PC-3 (cell line): Measurements from ENCODE around the gene CYP26A1. TPM values are rescaled to one million over a fixed set of nuclear protein-coding genes. Genes with fewer than 3 reads are reported as not detected.

Experiments used
- ATAC-seq: fragments of 200-7000 bp; cut with Tn5 transposase; 2 replicates; pipeline ENCODE4 v1.9.1; 2020; ENCODE audit warnings: mild to moderate bottlenecking, moderate library complexity
- BruUV-seq: library from RNA; stranded (reverse); fragments of 400-500 nt; replicated peaks from 2 replicates; lab custom pipeline; 2021; lab: Mats Ljungman, UMichigan
- CTCF ChIA-PET: fragments of 300-600 bp; sonication (Branson Sonifier 250); formaldehyde crosslinking; loops from one replicate; lab custom pipeline; 2022; ENCODE audit warnings: antibody characterized with exemption; lab: Charles Lee
- POLR2A ChIA-PET: fragments of 300-600 bp; sonication (Branson Sonifier 250); formaldehyde crosslinking; loops from one replicate; lab custom pipeline; 2022; ENCODE audit warnings: antibody characterized with exemption; ENCODE audit not compliant: unreplicated experiment; lab: Charles Lee
- DNase-seq: peaks from one replicate; pipeline ENCODE4 v3.0.0-alpha.2; 2015
- H2AFZ ChIP-seq: fragments of 300-600 bp; sonication (generic); 2 replicates; pipeline ENCODE4 v1.6.0; 2016; ENCODE audit warnings: antibody characterized with exemption, low read length
- H3F3A ChIP-seq: fragments of 300-600 bp; sonication (generic); one replicate; pipeline ENCODE4 v1.6.0; 2017; ENCODE audit warnings: antibody characterized with exemption, low read length, control low read depth, mild to moderate bottlenecking; ENCODE audit not compliant: unreplicated experiment
- H3K27ac ChIP-seq: fragments of 300-600 bp; sonication (generic); 2 replicates; pipeline ENCODE4 v1.5.1; 2016; ENCODE audit warnings: mild to moderate bottlenecking, low read length
- H3K27me3 ChIP-seq: fragments of 300-600 bp; sonication (generic); 2 replicates; pipeline ENCODE4 v1.6.1; 2016; ENCODE audit warnings: low read length, mixed read lengths
- H3K36me3 ChIP-seq: fragments of 300-600 bp; sonication (generic); 2 replicates; pipeline ENCODE4 v1.6.1; 2016; ENCODE audit warnings: low read depth, mixed run types, low read length, mixed read lengths
- H3K4me1 ChIP-seq: fragments of 300-600 bp; sonication (generic); 2 replicates; pipeline ENCODE4 v1.5.1; 2016; ENCODE audit warnings: low read length; ENCODE audit not compliant: insufficient read depth
- H3K4me2 ChIP-seq: fragments of 300-600 bp; sonication (generic); 2 replicates; pipeline ENCODE4 v1.6.0; 2016; ENCODE audit warnings: low read length
- H3K4me3 ChIP-seq: fragments of 300-600 bp; sonication (generic); 2 replicates; pipeline ENCODE4 v1.5.1; 2016; ENCODE audit warnings: mild to moderate bottlenecking, low read length, mixed read lengths
- H3K79me2 ChIP-seq: fragments of 300-600 bp; sonication (generic); 2 replicates; pipeline ENCODE4 v1.6.1; 2017; ENCODE audit warnings: low read length, mixed read lengths
- H3K9ac ChIP-seq: fragments of 300-600 bp; sonication (generic); 2 replicates; pipeline ENCODE4 v1.6.0; 2016; ENCODE audit warnings: mild to moderate bottlenecking, low read length
- H3K9me2 ChIP-seq: fragments of 300-600 bp; sonication (generic); replicated peaks from 2 replicates; pipeline ENCODE4 v1.6.1; 2016; ENCODE audit warnings: mixed run types, low read length, mixed read lengths
- H3K9me3 ChIP-seq: fragments of 300-600 bp; sonication (generic); 2 replicates; pipeline ENCODE4 v1.6.1; 2016; ENCODE audit warnings: low read length, mixed read lengths
- H4K20me1 ChIP-seq: fragments of 300-600 bp; sonication (generic); 2 replicates; pipeline ENCODE4 v1.6.1; 2016; ENCODE audit warnings: low read length, mixed read lengths
- EZH2 ChIP-seq: fragments of 300-600 bp; sonication (generic); IDR thresholded peaks from one replicate; pipeline ENCODE4 v1.6.1; 2017; ENCODE audit warnings: antibody characterized with exemption, mild to moderate bottlenecking, low read length; ENCODE audit not compliant: unreplicated experiment
- EZH2phosphoT487 ChIP-seq: fragments of 300-600 bp; sonication (generic); IDR thresholded peaks from 2 replicates; pipeline ENCODE4 v1.6.1; 2018; ENCODE audit warnings: mild to moderate bottlenecking, antibody characterized with exemption, low read length, borderline replicate concordance
- intact Hi-C: fragments of 100-400 bp; cut with micrococcal nuclease; formaldehyde crosslinking; loops from 2 replicates; pipeline ENCODE4 v1.9.0; 2023
- total RNA-seq: library from RNA; depleted of rRNA; stranded (reverse); fragments of >200 nt; gene quantifications from 2 replicates; pipeline ENCODE4 v1.2.3, GENCODE V29; 2014
- TF ChIP-seq, protein P1 (sequence below): fragments of 300-600 bp; sonication (generic); conservative IDR thresholded peaks from 2 replicates; pipeline ENCODE4 v1.5.1; 2017; ENCODE audit warnings: antibody characterized with exemption, low read depth, mild to moderate bottlenecking, low read length

The CYP26A1 gene
- total RNA-seq, 1 experiment from 2014 or later, result 0.26 TPM

DNA sequence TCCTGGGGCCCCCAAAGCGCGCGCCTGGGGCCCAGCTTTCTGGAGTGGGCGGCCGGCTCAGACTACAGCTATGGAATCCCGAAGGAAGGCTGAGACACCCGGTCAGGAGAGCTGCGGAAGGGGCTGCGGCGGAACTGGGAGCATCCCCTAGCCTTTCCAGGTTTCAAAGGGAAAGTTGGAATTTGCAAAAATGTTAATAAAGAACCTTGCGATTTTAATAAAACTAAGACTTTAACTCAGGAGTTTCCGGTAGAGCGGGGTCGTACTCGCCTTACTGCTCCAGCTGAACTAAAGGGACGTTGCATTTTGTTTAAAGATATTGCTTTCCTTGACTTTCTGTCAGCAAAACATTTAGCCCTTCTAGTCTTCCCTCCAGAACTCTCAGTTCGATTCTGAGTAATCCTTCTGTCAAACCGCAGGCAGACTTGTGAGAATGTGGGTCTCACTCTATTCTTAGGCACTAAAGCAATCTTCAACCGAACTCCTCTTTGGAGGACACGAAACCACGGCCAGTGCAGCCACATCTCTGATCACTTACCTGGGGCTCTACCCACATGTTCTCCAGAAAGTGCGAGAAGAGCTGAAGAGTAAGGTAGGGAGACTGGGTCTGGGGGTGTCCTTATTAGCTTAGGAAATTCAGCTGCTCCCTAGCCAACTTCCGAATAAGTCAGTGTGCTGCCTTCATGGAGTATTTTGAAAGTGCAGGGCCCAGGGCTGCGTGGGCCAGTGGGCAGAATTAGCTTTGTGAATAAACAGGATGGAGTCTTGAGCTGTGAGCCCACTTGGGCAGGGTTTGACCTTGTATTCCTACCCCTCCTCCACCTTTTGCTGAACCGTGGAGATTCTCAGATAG is 1.9 kb downstream of the CYP26A1 start:
- H3K27ac ChIP-seq, result no peak overlapping the region
- ChIA-PET CTCF (no interaction called here), POLR2A (no interaction called here)
- BruUV-seq, result no TSS peak
- H3F3A ChIP-seq, result no peaks in the 10 kb centered on the region
- no peaks in the 10 kb centered on the region for H3K79me2 ChIP-seq
- DNase-seq (no peak), ATAC-seq (no peak)
- no peaks in the 10 kb centered on the region for H3K36me3 ChIP-seq
- H3K4me2 ChIP-seq, result no peak overlapping the region
- H3K27me3 ChIP-seq, result peaks cover 16% of the 10 kb centered on the region
- no peaks in the 10 kb centered on the region for H3K9me2 ChIP-seq
- TF ChIP-seq EZH2 (no peak), EZH2phosphoT487 (no peak)
- TF ChIP-seq, protein P1, sequence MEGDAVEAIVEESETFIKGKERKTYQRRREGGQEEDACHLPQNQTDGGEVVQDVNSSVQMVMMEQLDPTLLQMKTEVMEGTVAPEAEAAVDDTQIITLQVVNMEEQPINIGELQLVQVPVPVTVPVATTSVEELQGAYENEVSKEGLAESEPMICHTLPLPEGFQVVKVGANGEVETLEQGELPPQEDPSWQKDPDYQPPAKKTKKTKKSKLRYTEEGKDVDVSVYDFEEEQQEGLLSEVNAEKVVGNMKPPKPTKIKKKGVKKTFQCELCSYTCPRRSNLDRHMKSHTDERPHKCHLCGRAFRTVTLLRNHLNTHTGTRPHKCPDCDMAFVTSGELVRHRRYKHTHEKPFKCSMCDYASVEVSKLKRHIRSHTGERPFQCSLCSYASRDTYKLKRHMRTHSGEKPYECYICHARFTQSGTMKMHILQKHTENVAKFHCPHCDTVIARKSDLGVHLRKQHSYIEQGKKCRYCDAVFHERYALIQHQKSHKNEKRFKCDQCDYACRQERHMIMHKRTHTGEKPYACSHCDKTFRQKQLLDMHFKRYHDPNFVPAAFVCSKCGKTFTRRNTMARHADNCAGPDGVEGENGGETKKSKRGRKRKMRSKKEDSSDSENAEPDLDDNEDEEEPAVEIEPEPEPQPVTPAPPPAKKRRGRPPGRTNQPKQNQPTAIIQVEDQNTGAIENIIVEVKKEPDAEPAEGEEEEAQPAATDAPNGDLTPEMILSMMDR, result no peak
- H4K20me1 ChIP-seq, result no peaks in the 10 kb centered on the region
- H3K4me1 ChIP-seq, result peaks cover 11% of the 10 kb centered on the region; the same call in 1 of the 2 replicates
- intact Hi-C loops, result no loop called here
- H3K4me3 ChIP-seq, result no peak overlapping the region
- no peak overlapping the region for H3K9ac ChIP-seq
- no peak overlapping the region for H2AFZ ChIP-seq
- no peaks in the 10 kb centered on the region for H3K9me3 ChIP-seq

- Histone ChIP-seq H3K9me3 (no peaks in the 10 kb centered on the region), H3K9ac (no peak overlapping the region), H3K4me2 (no peak overlapping the region), H3K9me2 (no peaks in the 10 kb centered on the region), H3K36me3 (no peaks in the 10 kb centered on the region), H4K20me1 (no peaks in the 10 kb centered on the region), H2AFZ (no peak overlapping the region), H3F3A (no peaks in the 10 kb centered on the region), H3K79me2 (no peaks in the 10 kb centered on the region), H3K27ac (no peak overlapping the region), H3K4me3 (no peak overlapping the region), H3K4me1 (peaks cover 11% of the 10 kb centered on the region; the same call in 1 of the 2 replicates), H3K27me3 (peaks cover 16% of the 10 kb centered on the region)
- no TSS peak for BruUV-seq
- TF ChIP-seq EZH2phosphoT487, result no peak
- TF ChIP-seq EZH2, result no peak
- TF ChIP-seq, protein P1, result no peak
- intact Hi-C loops, result no loop called here
- no peak for ATAC-seq
- CTCF ChIA-PET, result no interaction called here
- no peak for DNase-seq
- POLR2A ChIA-PET, result no interaction called here
These were observed 3.2 kb downstream of the CYP26A1 start for GRCh38 chr10:93076871-93077270.

DNA sequence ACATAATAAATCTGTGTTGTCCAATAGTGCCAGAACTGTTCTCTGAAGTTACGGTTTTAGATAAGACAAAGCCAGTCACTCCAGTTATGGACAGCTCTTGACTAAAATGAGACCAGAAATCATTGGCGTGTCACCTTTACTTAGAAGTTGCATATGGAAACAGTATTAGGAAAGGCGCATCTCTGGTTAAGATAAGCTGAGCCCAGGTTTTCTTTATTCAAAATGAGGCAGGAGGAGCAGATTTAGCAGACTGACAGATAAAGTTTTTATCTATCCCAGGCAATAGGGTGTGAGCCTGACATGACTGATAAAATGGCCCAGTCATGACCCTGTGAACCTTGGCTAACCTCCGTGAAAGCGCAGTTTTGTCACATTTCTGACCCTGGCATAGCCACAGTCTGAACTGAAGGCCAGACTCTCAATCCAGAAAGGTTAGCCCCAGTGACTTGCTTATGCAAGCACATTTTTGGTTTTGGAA is 4.2 kb downstream of the CYP26A1 start:
- Histone ChIP-seq H3K9me2 (no peaks in the 10 kb centered on the region), H3K27ac (no peak overlapping the region), H3F3A (no peaks in the 10 kb centered on the region), H3K27me3 (peaks cover 11% of the 10 kb centered on the region), H3K9ac (no peak overlapping the region), H3K36me3 (no peaks in the 10 kb centered on the region), H3K79me2 (no peaks in the 10 kb centered on the region), H3K4me3 (no peak overlapping the region), H3K9me3 (no peaks in the 10 kb centered on the region), H4K20me1 (no peaks in the 10 kb centered on the region), H3K4me1 (peaks cover 7% of the 10 kb centered on the region; the same call in 1 of the 2 replicates), H3K4me2 (no peak overlapping the region), H2AFZ (no peak overlapping the region)
- ChIA-PET POLR2A (no interaction called here), CTCF (interaction anchor here (0.6 kb wide), 1 partner anchor 43 kb away, joined by 4 read pairs; no protein-coding TSS in a partner anchor)
- no peak for TF ChIP-seq EZH2
- TF ChIP-seq, protein P1, result no peak
- ATAC-seq (no peak), DNase-seq (no peak)
- intact Hi-C loops, result no loop called here
- no TSS peak for BruUV-seq
